Fibroblast of lung (primary cell): ENCODE results near the gene UBE2D2.

Experiments
- CTCF ChIP-seq, 2 donors: IDR thresholded peaks in 1 of 2; conservative IDR thresholded peaks in 1 of 2; 1 replicate in 1 of 2; 2 replicates in 1 of 2; pipeline ENCODE4 v1.5.1; 2011 to 2012; ENCODE audit warnings: low read length in 2 of 2, control low read depth in 1 of 2, inconsistent platforms in 1 of 2, low read depth in 1 of 2, mild to moderate bottlenecking in 1 of 2
- EZH2 ChIP-seq: IDR thresholded peaks from 2 replicates; pipeline ENCODE4 v1.5.1; 2012; ENCODE audit warnings: low read length, control low read depth, mild to moderate bottlenecking; ENCODE audit errors: missing control alignments

DNA sequence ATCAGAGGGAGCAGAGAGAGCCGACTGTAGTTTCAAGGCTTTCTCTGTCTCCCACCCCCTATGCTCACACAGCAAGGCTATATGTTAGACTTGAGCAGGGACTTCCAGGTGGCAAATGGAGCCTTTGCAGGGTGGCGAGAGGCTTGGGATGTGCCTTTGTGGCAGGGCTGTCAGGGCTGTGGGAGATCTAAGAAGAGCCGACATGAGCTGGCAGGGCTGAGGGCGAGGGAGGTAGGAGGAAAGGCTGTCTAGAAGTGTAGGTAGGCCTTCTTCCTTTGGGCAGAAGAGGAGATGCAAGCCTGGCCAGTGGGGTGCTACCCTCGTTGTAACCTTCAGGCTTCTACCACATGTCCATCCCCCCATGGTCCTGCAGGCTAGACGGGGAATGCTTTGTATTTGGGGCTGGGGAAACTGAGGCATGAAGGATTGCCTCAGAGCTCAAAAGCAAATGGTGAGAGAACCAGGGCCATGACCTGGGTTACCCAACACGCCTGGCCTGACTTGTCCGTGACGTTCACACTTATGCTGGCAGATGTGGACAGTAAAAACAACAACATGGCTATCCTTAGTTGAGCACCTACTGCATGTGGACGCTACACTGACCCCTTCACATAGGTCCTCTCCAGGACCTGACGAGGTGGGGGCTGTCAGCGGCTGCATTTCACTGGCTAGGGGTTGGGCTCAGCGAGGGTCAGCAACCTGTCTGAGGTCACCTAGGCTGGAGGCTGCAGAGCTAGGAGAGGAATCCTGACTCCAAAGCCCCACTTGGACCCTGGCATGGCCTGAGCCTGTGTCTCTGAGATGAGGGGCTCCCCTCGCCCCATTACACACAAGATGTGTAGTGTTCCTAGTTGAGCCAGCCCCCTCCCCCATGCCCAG lies 102.3 kb downstream of the UBE2D2 start:
- TF ChIP-seq CTCF (conservative IDR thresholded peaks at IDR 0.05 in 1 of 2, IDR thresholded peaks at IDR 0.05 in 1 of 2; ENCODE audit: low read depth in 1 of 2, low read length in 2 of 2), result no peak
- no peak for TF ChIP-seq EZH2
